ENCODE data around the gene CCDC92B.

DNA sequence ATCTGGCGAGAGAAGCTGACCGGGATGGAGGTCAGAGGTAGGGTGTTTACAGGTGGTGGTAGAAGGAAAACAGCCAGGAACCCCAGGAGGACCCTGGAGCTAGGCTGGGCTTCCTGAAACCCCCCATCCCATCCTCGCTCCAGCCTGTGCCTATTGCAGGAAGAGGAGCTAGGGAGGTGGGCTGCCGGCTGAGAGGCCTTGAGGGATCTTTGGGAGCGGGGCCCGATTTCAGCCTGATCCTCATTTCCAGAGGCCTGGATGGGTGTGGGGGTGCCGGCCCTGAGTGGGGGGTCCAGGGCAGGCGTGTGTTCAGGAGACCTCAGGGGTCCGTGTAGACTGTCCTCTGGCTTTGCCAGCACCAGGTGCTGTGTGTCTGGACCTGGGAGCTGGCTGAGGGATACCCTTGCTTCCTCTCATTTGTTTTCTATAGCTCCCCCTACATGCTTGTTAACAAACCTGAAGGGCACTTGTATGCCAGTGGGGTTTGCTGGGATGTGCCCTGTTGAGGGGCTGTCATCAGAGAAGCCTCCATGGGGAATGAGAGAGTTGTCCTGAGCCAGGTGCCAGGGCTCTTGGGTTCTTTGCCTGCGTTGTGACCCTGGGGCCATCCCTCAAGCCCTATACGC, 27.9 kb upstream of the CCDC92B start:
- TF ChIP-seq CTCF (IDR thresholded peaks at IDR 0.05) (no peak), POLR2A (IDR thresholded peaks at IDR 0.05) (no peak), EP300 (IDR thresholded peaks at IDR 0.05) (no peak)

All from upper lobe of left lung (tissue), 4 donors.